Measurements from ENCODE around the gene PHYHD1. TPM values are rescaled to one million over a fixed set of nuclear protein-coding genes. Genes with fewer than 3 reads are reported as not detected.

The PHYHD1 gene
- total and polyA plus RNA-seq, 7 experiments from 2014 or later: 1.1 to 5.1 (median 3.1) TPM

GRCh38 chr9:128891321-128892220 is 29.2 kb upstream of the PHYHD1 start:
- Mint-ChIP-seq H3K4me1 (peaks cover 33 to 77% (median 65%) of the 10 kb centered on the region in 7 donors), H3K4me3 (peak overlapping the region in 5 of 10 donors; percentile 16 to 77 (median 37)), H3K9me3 (no peaks in the 10 kb centered on the region), H3K27ac (peak overlapping the region; percentile 52 to 97 (median 74)), H3K36me3 (peaks cover 4 to 34% (median 20%) of the 10 kb centered on the region in 5 donors), H3K27me3 (no peaks in the 10 kb centered on the region)
- ChIA-PET POLR2A (interaction anchor here (3.5 to 6.6 kb wide), 2 partner anchors 10 kb away, joined by 23 to 48 read pairs; partner anchors contain the start of genes KYAT1 and LRRC8A), CTCF (no interaction called here)
- Histone ChIP-seq H3K27ac (ENCODE audit: low read depth, low read length) (peak overlapping the region; percentile 62), H3K27me3 (ENCODE audit: control insufficient read depth in 2 of 2, insufficient read depth in 2 of 2, low read length in 2 of 2) (no peaks in the 10 kb centered on the region), H3K4me3 (ENCODE audit: low read length) (no peak overlapping the region), H3K4me1 (ENCODE audit: control insufficient read depth in 2 of 2, insufficient read depth in 2 of 2, low read length in 2 of 2) (peaks cover 16 to 40% of the 10 kb centered on the region in 2 donors), H3K36me3 (ENCODE audit: control insufficient read depth in 2 of 3, insufficient read depth in 3 of 3, low read length in 3 of 3) (peaks cover 0 to 34% (median 4%) of the 10 kb centered on the region in 3 experiments), H3K9me3 (ENCODE audit: control insufficient read depth in 2 of 3, low read length in 3 of 3) (no peaks in the 10 kb centered on the region)
- intact Hi-C loops (cut with micrococcal nuclease): loop anchor here in 1 of 2 donors (1.0 kb wide), 1 partner anchor 9 kb away; the partner anchor contains the start of gene LRRC8A
- DNase-seq: no peak
- ATAC-seq: no peak

- DNase-seq: no peak
- Mint-ChIP-seq H3K4me3 (peak overlapping the region in 4 of 10 donors; percentile 29 to 77 (median 66)), H3K27me3 (no peaks in the 10 kb centered on the region), H3K9me3 (no peaks in the 10 kb centered on the region), H3K36me3 (peaks cover 9 to 38% (median 20%) of the 10 kb centered on the region in 5 donors), H3K4me1 (peaks cover 38 to 79% (median 65%) of the 10 kb centered on the region in 7 donors), H3K27ac (peak overlapping the region; percentile 54 to 97 (median 93))
- POLR2A ChIA-PET: interaction anchor here (2.3 to 6.6 kb wide), 3 partner anchors 8 to 11 kb away, joined by 9 to 48 read pairs (median 23); partner anchors contain the start of genes KYAT1 and LRRC8A
- intact Hi-C loops (cut with micrococcal nuclease): loop anchor here in 1 of 2 donors (1.0 kb wide), 1 partner anchor 10 kb away; the partner anchor contains the start of gene LRRC8A
- ATAC-seq: peak; percentile 70
- Histone ChIP-seq H3K4me3 (ENCODE audit: low read length) (no peak overlapping the region), H3K9me3 (ENCODE audit: control insufficient read depth in 2 of 3, low read length in 3 of 3) (no peaks in the 10 kb centered on the region), H3K4me1 (ENCODE audit: control insufficient read depth in 2 of 2, insufficient read depth in 2 of 2, low read length in 2 of 2) (peaks cover 16 to 46% of the 10 kb centered on the region in 2 donors), H3K27ac (ENCODE audit: low read depth, low read length) (peak overlapping the region; percentile 62), H3K27me3 (ENCODE audit: control insufficient read depth in 2 of 2, insufficient read depth in 2 of 2, low read length in 2 of 2) (no peaks in the 10 kb centered on the region), H3K36me3 (ENCODE audit: control insufficient read depth in 2 of 3, insufficient read depth in 3 of 3, low read length in 3 of 3) (peaks cover 0 to 35% (median 4%) of the 10 kb centered on the region in 3 experiments)
- CTCF ChIA-PET: no interaction called here
Measured at GRCh38 chr9:128892221-128892921, 28.4 kb upstream of the PHYHD1 start.

- intact Hi-C loops (cut with micrococcal nuclease): loop anchor here in 1 of 2 donors (1.0 kb wide), 1 partner anchor 9 kb away; no protein-coding TSS in a partner anchor
- ChIA-PET POLR2A (interaction anchor here (2.3 to 6.6 kb wide), 3 partner anchors 9 to 12 kb away, joined by 9 to 48 read pairs (median 23); partner anchors contain the start of genes KYAT1 and LRRC8A), CTCF (interaction anchor here (1.0 kb wide), 1 partner anchor 35 kb away, joined by 6 read pairs; no protein-coding TSS in a partner anchor)
- H3K27ac ChIP-seq (ENCODE audit: low read depth, low read length): peak overlapping the region; percentile 62
- Mint-ChIP-seq H3K4me1 (peaks cover 43 to 78% (median 65%) of the 10 kb centered on the region in 7 donors), H3K36me3 (peaks cover 9 to 39% (median 21%) of the 10 kb centered on the region in 5 donors), H3K4me3 (peak overlapping the region; percentile 42 to 78 (median 72)), H3K9me3 (no peaks in the 10 kb centered on the region), H3K27me3 (no peaks in the 10 kb centered on the region), H3K27ac (peak overlapping the region; percentile 53 to 97 (median 93))
- peaks cover 25 to 56% of the 10 kb centered on the region in 2 donors for H3K4me1 ChIP-seq (ENCODE audit: control insufficient read depth in 2 of 2, insufficient read depth in 2 of 2, low read length in 2 of 2)
- peaks cover 0 to 29% (median 4%) of the 10 kb centered on the region in 3 experiments for H3K36me3 ChIP-seq (ENCODE audit: control insufficient read depth in 2 of 3, insufficient read depth in 3 of 3, low read length in 3 of 3)
- ATAC-seq: no peak
- no peak overlapping the region for H3K4me3 ChIP-seq (ENCODE audit: low read length)
- no peak for DNase-seq
- no peaks in the 10 kb centered on the region for H3K27me3 ChIP-seq (ENCODE audit: control insufficient read depth in 2 of 2, insufficient read depth in 2 of 2, low read length in 2 of 2)
- no peaks in the 10 kb centered on the region for H3K9me3 ChIP-seq (ENCODE audit: control insufficient read depth in 2 of 3, low read length in 3 of 3)
Measured at GRCh38 chr9:128893354-128893753, 27.4 kb upstream of the PHYHD1 start.

GRCh38 chr9:128894764-128895163 is 26.0 kb upstream of the PHYHD1 start:
- DNase-seq: peak in 1 of 9 donors; percentile 27
- peaks cover 0 to 19% (median 4%) of the 10 kb centered on the region in 3 experiments for H3K36me3 ChIP-seq (ENCODE audit: control insufficient read depth in 2 of 3, insufficient read depth in 3 of 3, low read length in 3 of 3)
- ChIA-PET POLR2A (interaction anchor here (1.1 to 3.5 kb wide), 4 partner anchors 10 to 65 kb away, joined by 3 to 23 read pairs (median 8); partner anchors contain the start of genes KYAT1, LRRC8A and SPOUT1), CTCF (interaction anchor here (0.7 kb wide), 1 partner anchor 142 kb away, joined by 6 read pairs; the partner anchor contains the start of gene MIGA2)
- peaks cover 40 to 70% of the 10 kb centered on the region in 2 donors for H3K4me1 ChIP-seq (ENCODE audit: control insufficient read depth in 2 of 2, insufficient read depth in 2 of 2, low read length in 2 of 2)
- H3K4me3 ChIP-seq (ENCODE audit: low read length): no peak overlapping the region
- ATAC-seq: peak; percentile 33
- Mint-ChIP-seq H3K27ac (peak overlapping the region; percentile 63 to 97 (median 82)), H3K27me3 (no peaks in the 10 kb centered on the region), H3K36me3 (peaks cover 9 to 42% (median 24%) of the 10 kb centered on the region in 5 donors), H3K9me3 (no peaks in the 10 kb centered on the region), H3K4me3 (peak overlapping the region; percentile 46 to 80 (median 60)), H3K4me1 (peaks cover 48 to 82% (median 72%) of the 10 kb centered on the region in 7 donors)
- no peaks in the 10 kb centered on the region for H3K27me3 ChIP-seq (ENCODE audit: control insufficient read depth in 2 of 2, insufficient read depth in 2 of 2, low read length in 2 of 2)
- no peaks in the 10 kb centered on the region for H3K9me3 ChIP-seq (ENCODE audit: control insufficient read depth in 2 of 3, low read length in 3 of 3)
- intact Hi-C loops (cut with micrococcal nuclease): no loop called here
- peak overlapping the region; percentile 50 for H3K27ac ChIP-seq (ENCODE audit: low read depth, low read length)

GRCh38 chr9:128895556-128895955 is 25.2 kb upstream of the PHYHD1 start:
- peak overlapping the region; percentile 50 for H3K27ac ChIP-seq (ENCODE audit: low read depth, low read length)
- intact Hi-C loops (cut with micrococcal nuclease): no loop called here

More at GRCh38 chr9:128895556-128895955, 25.2 kb upstream of the PHYHD1 start:
- Mint-ChIP-seq H3K27ac (peak overlapping the region; percentile 63 to 97 (median 82)), H3K4me1 (peaks cover 55 to 87% (median 77%) of the 10 kb centered on the region in 7 donors), H3K27me3 (no peaks in the 10 kb centered on the region), H3K9me3 (no peaks in the 10 kb centered on the region), H3K4me3 (peak overlapping the region in 8 of 10 donors; percentile 25 to 72 (median 50)), H3K36me3 (peaks cover 9 to 43% (median 24%) of the 10 kb centered on the region in 5 donors)
- ChIA-PET POLR2A (interaction anchor here (0.6 to 2.0 kb wide), 2 partner anchors 15 to 967 kb away, joined by 3 to 8 read pairs; partner anchors contain the start of genes KYAT1 and LRRC8A), CTCF (no interaction called here)
- H3K36me3 ChIP-seq (ENCODE audit: control insufficient read depth in 2 of 3, insufficient read depth in 3 of 3, low read length in 3 of 3): peaks cover 0 to 12% (median 4%) of the 10 kb centered on the region in 3 experiments
- H3K9me3 ChIP-seq (ENCODE audit: control insufficient read depth in 2 of 3, low read length in 3 of 3): no peaks in the 10 kb centered on the region
- no peaks in the 10 kb centered on the region for H3K27me3 ChIP-seq (ENCODE audit: control insufficient read depth in 2 of 2, insufficient read depth in 2 of 2, low read length in 2 of 2)
- no peak for DNase-seq
- ATAC-seq: no peak
- no peak overlapping the region for H3K4me3 ChIP-seq (ENCODE audit: low read length)
- peaks cover 48 to 78% of the 10 kb centered on the region in 2 donors for H3K4me1 ChIP-seq (ENCODE audit: control insufficient read depth in 2 of 2, insufficient read depth in 2 of 2, low read length in 2 of 2)
